Stimulated activated CD8-positive, alpha-beta memory T cell treated with anti-CD3 and anti-CD28 coated beads, Interleukin-4, amount 100 ng/mL, for 24 hours (primary cell): Measurements from ENCODE around the gene CD84.
"Not testable (repeated sequence)": the region's sequence is repeated elsewhere in the genome, so short reads cannot be mapped to it uniquely, and the experiment has no call there.

ENCODE experiments used
- DNase-seq: peaks from one replicate; pipeline ENCODE4 v3.0.0-alpha.2; 2020; ENCODE audit warnings: low read depth

CD84 gene

DNA sequence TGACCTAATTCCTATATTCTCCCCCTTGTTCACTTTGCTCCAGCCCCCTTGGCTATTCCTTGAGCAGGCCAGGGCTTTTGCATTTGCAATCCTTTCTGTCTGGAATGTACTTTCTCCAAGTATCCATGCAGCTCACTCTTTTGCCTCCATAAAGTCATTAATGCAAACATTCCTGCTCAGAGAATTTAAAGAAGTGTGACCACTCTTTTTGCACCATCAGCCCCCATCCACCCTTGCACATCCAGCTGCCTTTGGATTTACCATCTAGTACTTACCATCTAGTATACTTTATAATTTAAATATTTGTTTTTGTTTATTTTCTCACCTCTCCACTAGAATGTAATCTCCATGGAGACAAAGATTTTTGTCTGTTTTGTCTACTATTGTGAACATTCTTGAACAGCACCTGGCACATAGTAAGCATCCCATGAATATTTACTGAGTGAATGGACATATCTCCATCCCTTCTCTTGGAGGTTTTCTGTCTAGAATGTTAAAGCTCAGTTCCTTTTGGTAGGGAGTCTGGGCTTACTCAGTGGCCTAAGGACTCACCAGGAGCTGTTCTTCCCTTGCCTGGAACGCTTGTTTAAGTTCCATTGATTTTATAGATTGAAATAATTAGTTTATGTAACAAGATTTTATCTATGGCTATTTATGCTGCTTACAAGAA, 78.8 kb downstream of the CD84 start:
- no peak for DNase-seq

DNA sequence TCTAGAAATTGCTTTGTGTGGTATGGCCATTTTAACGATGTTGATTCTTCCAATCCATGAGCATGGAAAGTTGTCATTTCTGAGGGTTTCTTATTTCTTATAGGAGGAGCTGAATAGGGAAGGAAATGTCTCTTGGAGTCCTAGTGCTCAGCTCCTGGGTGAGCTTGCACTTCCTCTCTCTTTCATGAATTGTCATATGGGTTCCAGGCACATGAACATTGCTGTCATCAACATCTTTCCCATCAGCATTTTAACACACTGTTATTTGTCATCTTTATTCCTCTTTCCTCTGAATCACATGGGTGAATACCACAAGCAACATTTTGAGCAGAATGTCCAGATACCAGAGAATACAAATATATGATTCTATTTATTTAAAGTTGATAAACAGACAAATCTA, 79.7 kb downstream of the CD84 start:
- DNase-seq: no peak

DNA sequence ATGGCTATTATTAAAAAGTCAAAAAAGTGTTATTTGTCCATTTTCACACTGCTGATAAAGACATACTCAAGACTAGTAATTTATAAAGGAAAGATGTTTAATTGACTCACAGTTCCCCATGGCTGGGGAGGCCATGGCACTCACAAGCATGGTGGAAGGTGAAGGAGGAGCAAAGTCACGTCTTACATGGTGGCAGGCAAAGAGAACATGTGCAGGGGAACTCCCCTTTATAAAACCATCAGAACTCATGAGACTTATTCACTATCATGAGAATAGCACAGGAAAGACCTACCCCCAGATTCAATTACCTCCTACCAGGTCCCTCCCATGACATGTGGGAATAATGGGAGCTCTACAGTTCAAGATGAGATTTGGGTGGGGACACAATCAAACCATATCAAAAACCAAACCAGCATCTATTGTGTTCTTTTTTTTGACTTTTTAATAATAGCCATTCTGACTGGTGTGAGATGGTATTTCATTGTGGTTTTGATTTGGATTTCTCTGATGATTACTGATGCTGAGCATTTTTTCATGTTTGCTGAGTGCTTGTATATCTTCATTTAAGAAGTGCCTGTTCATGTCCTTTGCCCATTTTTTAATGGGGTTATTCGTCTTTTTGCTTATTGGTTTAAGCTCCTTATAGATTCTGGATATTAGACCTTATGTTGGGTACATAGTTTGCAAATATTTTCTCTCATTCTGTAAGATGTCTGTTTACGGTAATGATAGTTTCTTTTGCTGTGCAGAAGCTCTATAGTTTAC, 80.8 kb downstream of the CD84 start:
- not testable (repeated sequence) for DNase-seq

DNA sequence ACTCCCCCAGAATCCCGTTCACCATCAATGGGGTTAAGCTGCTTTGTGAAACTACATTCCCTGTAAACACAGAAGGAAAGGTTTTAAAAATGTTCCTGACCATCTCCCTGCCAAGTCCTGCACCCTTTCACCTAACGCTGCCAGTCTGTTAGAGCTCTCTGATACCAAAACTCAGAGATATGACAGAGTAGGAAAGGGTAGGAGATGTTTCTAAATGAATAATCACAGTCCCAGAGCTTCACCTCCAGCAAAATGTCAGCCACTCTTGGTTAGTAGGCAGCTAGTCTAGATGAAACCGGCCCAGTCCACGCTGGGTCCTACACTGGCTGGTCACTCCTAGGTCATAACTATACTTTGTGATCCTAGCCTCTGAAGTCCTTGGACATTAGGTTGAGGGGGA, 83.0 kb downstream of the CD84 start:
- no peak for DNase-seq

DNA sequence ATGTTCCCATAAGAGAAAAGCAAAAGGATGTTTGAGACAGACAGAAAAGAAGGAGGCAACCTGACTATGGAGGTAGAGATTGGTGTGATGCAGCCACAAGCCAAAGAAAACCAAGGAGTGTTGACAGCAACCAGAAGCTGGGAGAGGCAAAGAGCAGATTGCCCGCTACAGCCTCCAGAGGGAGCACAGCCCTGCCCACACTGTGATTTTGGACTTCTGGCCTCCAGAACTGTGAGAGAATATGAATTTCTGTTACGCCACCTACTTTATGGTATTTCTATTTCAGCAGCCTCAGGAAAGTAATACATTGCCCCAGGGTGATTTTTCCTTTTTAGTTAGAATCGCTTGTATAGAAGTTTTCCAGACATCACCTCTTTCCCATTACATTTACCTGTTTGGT, 84.7 kb downstream of the CD84 start:
- DNase-seq: no peak

DNA sequence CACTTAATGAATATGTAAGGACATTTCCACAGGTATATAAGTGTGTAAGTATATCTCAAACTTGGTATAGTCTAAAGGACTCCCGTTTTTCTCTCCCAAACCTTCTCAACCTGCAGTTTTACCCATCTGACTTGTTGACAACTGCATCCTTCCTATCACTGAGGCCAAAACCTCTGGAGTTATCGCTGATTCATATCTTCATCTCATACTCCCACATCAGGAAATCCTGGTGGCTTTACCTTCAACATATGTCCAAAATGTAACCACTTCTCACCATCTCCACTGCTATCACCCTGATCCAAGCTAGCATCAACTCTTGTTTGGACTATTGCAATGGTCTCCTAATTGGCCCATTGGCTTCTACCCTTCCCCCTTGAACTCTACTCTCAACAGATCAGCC, 86.7 kb downstream of the CD84 start:
- DNase-seq: no peak

DNA sequence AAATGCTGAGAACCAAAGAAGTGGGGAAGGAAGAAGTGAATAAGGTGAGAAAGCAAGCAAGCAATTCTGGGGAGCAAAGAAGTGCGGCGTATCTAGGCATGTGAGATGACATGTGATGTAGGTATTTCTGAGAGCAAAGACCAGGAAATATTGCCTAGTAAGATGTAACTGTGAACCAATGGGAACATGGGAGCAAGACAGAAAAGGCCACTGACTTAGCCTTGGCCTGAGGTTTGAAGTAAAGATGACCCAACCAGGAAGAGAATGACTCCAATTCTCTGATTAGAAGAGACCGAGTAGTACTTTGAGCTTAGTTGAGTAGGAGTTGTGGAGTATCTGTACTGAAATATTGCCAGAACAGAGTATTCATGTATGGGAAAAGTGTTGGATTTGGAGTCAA, 87.3 kb downstream of the CD84 start:
- no peak for DNase-seq
